ENCODE data around the gene CDHR4. TPM values are rescaled to one million over a fixed set of nuclear protein-coding genes. Genes with fewer than 3 reads are reported as not detected.

Gene CDHR4
- total RNA-seq, 1 experiment from 2014 or later, result not detected

DNA sequence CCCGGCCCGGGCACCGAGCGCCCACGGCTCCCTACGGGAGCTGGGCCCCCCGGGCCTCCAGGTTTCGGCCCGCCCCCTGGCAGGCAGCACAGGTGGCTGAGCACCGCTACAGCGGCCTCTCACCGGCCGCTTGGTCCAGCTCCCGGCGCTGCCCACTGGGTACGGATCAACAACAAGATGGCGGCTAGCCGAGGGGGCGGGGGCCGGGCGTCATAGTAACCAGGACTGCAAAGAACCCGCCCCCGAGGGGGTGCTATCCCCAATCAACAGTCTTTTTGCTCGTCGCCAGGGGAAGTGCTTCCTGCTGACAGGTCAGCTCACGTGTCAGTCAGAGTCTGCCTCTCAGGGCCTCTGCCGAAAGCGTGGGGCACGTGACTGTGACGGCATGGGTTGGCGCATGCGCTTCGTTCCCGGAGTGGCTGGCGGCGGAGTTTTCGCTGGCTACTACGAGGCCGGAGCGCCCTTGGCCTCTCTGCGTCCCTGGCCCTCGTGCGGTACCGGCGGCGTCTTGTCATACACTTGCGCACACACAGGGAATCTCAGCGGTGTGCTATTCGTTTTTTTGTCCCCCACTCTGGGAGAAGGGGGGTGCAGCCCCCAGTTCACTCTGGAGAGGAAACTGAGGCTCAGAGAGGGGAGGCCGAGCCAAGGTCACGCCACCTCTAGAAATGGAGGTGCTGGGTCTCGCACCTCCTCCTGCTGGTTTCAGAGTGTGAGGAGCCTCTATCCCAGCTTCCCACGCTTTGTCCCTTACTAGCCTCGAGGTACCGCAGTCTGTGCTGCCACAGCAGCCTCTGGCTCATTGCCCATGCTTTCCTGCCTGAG lies 13.1 kb downstream of the CDHR4 start, which contains the start of gene IP6K1:
TSS of gene IP6K1 (minus strand) at position 186 of the 825 bp plus-strand sequence. CDS start 38,502 bp downstream, outside the sequence.
- H3K4me3 Mint-ChIP-seq, result peak within 1 kb of the TSS; percentile 87 to 92
- Histone ChIP-seq H2BK12ac (ENCODE audit: insufficient read length, low read depth, low read length) (no peak within 1 kb of the TSS), H3K4me2 (ENCODE audit: insufficient read depth, insufficient read length, low read length) (peak within 1 kb of the TSS; percentile 73), H3K9ac (ENCODE audit: extremely low read depth, insufficient read length, low read length) (peak within 1 kb of the TSS; percentile 87), H3K56ac (ENCODE audit: insufficient read length, low read depth, low read length) (no peak within 1 kb of the TSS), H2AFZ (ENCODE audit: low read length) (no peak within 1 kb of the TSS), H3K23me2 (ENCODE audit: insufficient read length, low read depth, low read length, poor library complexity, severe bottlenecking) (peaks cover 5% of the 10 kb centered on the region), H2BK15ac (ENCODE audit: low read depth, low read length) (no peak within 1 kb of the TSS), H3K4me1 (ENCODE audit: insufficient read depth, low read length) (no peaks in the 10 kb centered on the region), H3K9me3 (ENCODE audit: control insufficient read depth, low read depth, low read length) (no peaks in the 10 kb centered on the region), H3K27me3 (ENCODE audit: insufficient read depth, low read length) (no peaks in the 10 kb centered on the region; the same call in 1 of the 2 replicates), H4K20me1 (ENCODE audit: control insufficient read depth, insufficient read depth, insufficient read length) (no peaks in the 10 kb centered on the region), H3K79me2 (ENCODE audit: insufficient read depth, low read length) (peaks cover 2% of the 10 kb centered on the region; the same call in 1 of the 2 replicates), H2BK20ac (ENCODE audit: low read depth, low read length, poor library complexity, severe bottlenecking) (no peak within 1 kb of the TSS), H2AK5ac (ENCODE audit: insufficient read length, low read length) (no peak within 1 kb of the TSS), H4K8ac (replicated peaks; ENCODE audit: insufficient read length, low read depth, low read length) (no peak within 1 kb of the TSS), H2BK5ac (ENCODE audit: insufficient read length, low read length) (no peak within 1 kb of the TSS), H3K79me1 (ENCODE audit: insufficient read depth, low read depth, low read length, poor library complexity, severe bottlenecking) (peaks cover 6% of the 10 kb centered on the region), H3K4ac (ENCODE audit: low read depth, low read length) (no peak within 1 kb of the TSS), H3K18ac (ENCODE audit: insufficient read length, low read depth, low read length) (peak within 1 kb of the TSS; percentile 8), H3K23ac (ENCODE audit: insufficient read length, low read depth, low read length) (no peak within 1 kb of the TSS), H3T11ph (ENCODE audit: low read length) (no peak within 1 kb of the TSS), H4K5ac (ENCODE audit: insufficient read length, low read depth, low read length) (no peak within 1 kb of the TSS), H2BK120ac (ENCODE audit: low read depth, low read length, poor library complexity, severe bottlenecking) (no peak within 1 kb of the TSS), H3K14ac (ENCODE audit: insufficient read depth, low read length) (peak within 1 kb of the TSS; percentile 52; the same call in 1 of the 2 replicates), H3K27ac (ENCODE audit: insufficient read length, low read depth, low read length) (no peak within 1 kb of the TSS), H4K91ac (ENCODE audit: insufficient read length, low read depth, low read length) (no peak within 1 kb of the TSS)
- no CpG with 5 or more reads among the region's 55 CpGs for WGBS (ENCODE audit: extremely low coverage, insufficient read length, low lambda C conversion rate)
- no peaks in the 10 kb centered on the region; the same call in 1 of the 2 replicates for H3K27me3 Mint-ChIP-seq (ENCODE audit: low read depth)
- H3K27ac Mint-ChIP-seq, result peak within 1 kb of the TSS; percentile 90 to 97 (median 92)
- TF ChIP-seq, protein P1, sequence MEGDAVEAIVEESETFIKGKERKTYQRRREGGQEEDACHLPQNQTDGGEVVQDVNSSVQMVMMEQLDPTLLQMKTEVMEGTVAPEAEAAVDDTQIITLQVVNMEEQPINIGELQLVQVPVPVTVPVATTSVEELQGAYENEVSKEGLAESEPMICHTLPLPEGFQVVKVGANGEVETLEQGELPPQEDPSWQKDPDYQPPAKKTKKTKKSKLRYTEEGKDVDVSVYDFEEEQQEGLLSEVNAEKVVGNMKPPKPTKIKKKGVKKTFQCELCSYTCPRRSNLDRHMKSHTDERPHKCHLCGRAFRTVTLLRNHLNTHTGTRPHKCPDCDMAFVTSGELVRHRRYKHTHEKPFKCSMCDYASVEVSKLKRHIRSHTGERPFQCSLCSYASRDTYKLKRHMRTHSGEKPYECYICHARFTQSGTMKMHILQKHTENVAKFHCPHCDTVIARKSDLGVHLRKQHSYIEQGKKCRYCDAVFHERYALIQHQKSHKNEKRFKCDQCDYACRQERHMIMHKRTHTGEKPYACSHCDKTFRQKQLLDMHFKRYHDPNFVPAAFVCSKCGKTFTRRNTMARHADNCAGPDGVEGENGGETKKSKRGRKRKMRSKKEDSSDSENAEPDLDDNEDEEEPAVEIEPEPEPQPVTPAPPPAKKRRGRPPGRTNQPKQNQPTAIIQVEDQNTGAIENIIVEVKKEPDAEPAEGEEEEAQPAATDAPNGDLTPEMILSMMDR (conservative IDR thresholded peaks at IDR 0.05), result no peak
- H3K4me1 Mint-ChIP-seq, result peaks cover 15 to 23% of the 10 kb centered on the region in 2 experiments
- DNase-seq, result peak; percentile 100
- peaks cover 10 to 24% (median 22%) of the 10 kb centered on the region in 3 experiments for H3K36me3 Mint-ChIP-seq (ENCODE audit: insufficient read depth in 1 of 3, low read depth in 3 of 3)
- no peaks in the 10 kb centered on the region; a peak in 1 of 5 replicates for H3K9me3 Mint-ChIP-seq

Data from H9 (cell line).